LNCAP (cell line): ENCODE measurements around the gene CFAP43.

ENCODE experiments used
- CTCF ChIP-seq: fragments of 450-650 bp; IDR thresholded peaks from 2 replicates; pipeline ENCODE4 v1.5.1; 2017; ENCODE audit warnings: mild to moderate bottlenecking

The CFAP43 gene

GRCh38 chr10:104231784-104232612, at the start of gene CFAP43:
TSS of gene CFAP43 (minus strand) at chr10:104232364. CDS start at chr10:104232246, 118 bp downstream.
- TF ChIP-seq CTCF, result no peak

- TF ChIP-seq CTCF, result no peak
These were observed 49.5 kb upstream of the CFAP43 start for GRCh38 chr10:104281694-104282093.

GRCh38 chr10:104279550-104280259, 47.5 kb upstream of the CFAP43 start:
- no peak for TF ChIP-seq CTCF

GRCh38 chr10:104277785-104278184, 45.6 kb upstream of the CFAP43 start:
- no peak for TF ChIP-seq CTCF

- TF ChIP-seq CTCF, result no peak
These were observed 44.0 kb upstream of the CFAP43 start for GRCh38 chr10:104276192-104276591.

- no peak for TF ChIP-seq CTCF
These were observed 42.9 kb upstream of the CFAP43 start for GRCh38 chr10:104274762-104275721.
